ENCODE measurements around the gene CRISP3. TPM values are rescaled to one million over a fixed set of nuclear protein-coding genes. Genes with fewer than 3 reads are reported as not detected.

Gene CRISP3
- total and polyA plus RNA-seq, 9 of the 15 experiments (the other 6 are each of a cell fraction or from before 2014, with no cell fraction given), result 0.21 to 2.0 (median 0.58) TPM

GRCh38 chr6:49736017-49736508, 8.1 kb downstream of the CRISP3 start (continued):
- TF ChIP-seq ZNF407 (IDR thresholded peaks at IDR 0.05; ENCODE audit: low read depth) (no peak), ZBTB26 (CRISPR knock-in tag; IDR thresholded peaks at IDR 0.05) (no peak), PBX2 (CRISPR knock-in tag; IDR thresholded peaks at IDR 0.05; ENCODE audit: low read depth) (no peak), PBX2 (tag; conservative IDR thresholded peaks at IDR 0.05; ENCODE audit: low read depth) (no peak), RBM17 (IDR thresholded peaks at IDR 0.05; ENCODE audit: borderline replicate concordance, low read depth, low read length) (no peak), TOE1 (IDR thresholded peaks at IDR 0.05; ENCODE audit: borderline replicate concordance) (peak; percentile 69; the same call in 1 of the 2 replicates), TOE1 (CRISPR knock-in tag; IDR thresholded peaks at IDR 0.05; ENCODE audit: borderline replicate concordance, low read depth) (no peak), CC2D1A (IDR thresholded peaks at IDR 0.05) (peak; percentile 82), HMG20A (CRISPR knock-in tag; conservative IDR thresholded peaks at IDR 0.05) (no peak), ELK1 (CRISPR knock-in tag; IDR thresholded peaks at IDR 0.05) (no peak), RNF219 (CRISPR knock-in tag; IDR thresholded peaks at IDR 0.05) (no peak)

Data from K562 (cell line).